GM19035 (cell line): ENCODE results near the gene RAMP1.

ENCODE experiments used
- ATAC-seq: cut with Tn5 transposase; IDR thresholded peaks from one replicate; pipeline ENCODE4 v1.9.1; 2021; ENCODE audit not compliant: unreplicated experiment

The RAMP1 gene

DNA sequence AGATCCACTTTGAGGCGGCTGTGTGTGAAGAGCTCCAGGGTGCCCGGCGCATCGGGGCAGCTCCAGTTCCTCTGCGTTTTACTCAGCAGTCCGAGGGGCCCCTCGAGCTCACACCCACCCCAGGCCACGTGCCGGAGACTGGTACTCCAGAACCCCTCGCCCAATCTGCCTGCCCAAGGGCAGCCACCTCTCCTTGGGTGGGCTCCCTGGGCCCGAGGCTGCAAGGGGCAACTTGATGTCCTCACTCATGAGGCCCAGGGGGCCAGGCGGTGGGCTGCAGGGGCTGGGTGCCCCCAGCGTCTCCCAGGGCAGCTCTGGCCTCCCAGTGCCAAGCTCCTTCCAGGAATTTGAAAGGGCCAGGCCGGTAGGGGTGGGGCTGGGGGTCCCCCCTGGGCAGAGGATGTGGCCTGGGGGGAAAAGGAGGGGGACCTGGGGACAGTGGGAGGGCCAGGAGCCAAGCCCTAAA is 16.7 kb downstream of the RAMP1 start:
- no peak for ATAC-seq

DNA sequence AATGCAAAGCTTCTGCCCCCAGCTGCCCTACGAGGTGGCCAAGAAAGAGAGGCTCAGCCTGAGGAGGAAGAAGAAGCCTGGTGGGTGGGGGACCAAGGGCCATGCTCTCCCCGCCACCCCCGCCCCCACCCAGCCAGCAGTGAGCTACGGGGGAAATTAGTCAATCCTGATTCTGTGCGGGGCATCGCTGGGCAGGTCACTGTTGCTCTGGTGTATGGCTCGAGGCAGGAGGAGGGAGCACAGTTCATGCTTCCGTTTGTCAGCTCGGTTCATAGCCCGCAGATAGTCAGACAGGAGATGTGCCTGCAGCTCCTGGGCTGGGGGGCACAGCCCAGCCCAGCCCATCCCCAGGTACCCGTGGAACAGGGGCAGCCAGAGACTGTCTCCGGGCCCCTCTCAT is 17.1 kb downstream of the RAMP1 start:
- ATAC-seq: no peak

DNA sequence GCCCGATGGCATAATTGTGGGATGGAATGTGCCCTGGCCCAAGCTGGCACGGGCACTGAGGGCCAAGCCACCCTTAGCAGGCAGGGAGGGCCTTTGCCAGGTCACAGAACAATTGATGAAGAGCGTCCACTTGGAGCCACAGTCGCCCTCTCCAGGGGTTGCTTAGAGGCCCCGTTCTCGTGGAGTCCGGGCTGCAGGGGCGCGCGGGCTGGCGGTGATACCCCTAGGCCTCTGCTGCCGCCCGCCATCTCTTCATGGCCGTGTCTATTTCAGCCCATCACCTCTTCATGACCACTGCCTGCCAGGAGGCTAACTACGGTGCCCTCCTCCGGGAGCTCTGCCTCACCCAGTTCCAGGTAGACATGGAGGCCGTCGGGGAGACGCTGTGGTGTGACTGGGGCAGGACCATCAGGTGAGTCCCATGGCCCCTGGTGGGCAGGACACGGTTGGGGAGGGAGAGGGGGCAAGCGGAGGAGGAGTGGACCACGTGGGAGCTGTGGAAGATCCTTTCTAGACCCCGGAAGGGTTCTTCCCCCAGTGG is 17.6 kb downstream of the RAMP1 start:
- ATAC-seq: no peak

DNA sequence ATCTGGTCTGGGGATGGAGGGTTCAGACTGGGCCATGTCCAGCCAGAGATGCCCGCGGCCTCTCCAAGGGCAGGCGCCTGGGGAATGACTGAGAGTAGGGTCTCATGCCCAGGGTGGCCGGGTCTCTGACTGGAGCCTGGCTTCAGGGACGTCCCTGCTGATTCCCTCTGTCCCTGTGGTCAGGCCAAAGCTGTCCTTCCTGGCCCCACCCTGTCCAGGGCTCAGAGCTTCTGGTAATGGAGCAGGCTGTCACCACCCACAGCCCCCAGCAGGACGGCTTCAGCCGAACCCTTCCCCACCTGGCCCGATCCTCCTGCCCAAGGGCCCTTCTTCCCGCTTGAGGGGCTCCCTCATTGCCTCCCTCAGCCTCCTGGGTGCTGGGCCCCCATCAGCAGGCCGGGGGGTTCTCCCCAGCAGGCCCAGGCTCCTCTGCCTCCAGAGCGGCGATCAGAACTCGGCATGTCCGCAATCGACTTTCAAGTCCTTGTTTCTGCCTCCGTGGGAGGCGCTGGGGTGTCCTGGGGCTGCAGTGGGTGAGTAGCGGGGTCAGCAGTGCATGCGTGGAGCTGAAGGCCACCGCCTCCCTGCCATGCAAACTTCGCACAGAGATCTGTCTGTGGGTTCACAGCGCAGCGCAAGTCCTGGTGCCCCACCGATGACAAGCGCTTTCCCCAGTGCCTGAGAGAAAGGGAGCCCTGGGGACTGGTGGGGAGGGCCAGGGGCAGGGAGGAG is 18.3 kb downstream of the RAMP1 start:
- ATAC-seq: no peak

DNA sequence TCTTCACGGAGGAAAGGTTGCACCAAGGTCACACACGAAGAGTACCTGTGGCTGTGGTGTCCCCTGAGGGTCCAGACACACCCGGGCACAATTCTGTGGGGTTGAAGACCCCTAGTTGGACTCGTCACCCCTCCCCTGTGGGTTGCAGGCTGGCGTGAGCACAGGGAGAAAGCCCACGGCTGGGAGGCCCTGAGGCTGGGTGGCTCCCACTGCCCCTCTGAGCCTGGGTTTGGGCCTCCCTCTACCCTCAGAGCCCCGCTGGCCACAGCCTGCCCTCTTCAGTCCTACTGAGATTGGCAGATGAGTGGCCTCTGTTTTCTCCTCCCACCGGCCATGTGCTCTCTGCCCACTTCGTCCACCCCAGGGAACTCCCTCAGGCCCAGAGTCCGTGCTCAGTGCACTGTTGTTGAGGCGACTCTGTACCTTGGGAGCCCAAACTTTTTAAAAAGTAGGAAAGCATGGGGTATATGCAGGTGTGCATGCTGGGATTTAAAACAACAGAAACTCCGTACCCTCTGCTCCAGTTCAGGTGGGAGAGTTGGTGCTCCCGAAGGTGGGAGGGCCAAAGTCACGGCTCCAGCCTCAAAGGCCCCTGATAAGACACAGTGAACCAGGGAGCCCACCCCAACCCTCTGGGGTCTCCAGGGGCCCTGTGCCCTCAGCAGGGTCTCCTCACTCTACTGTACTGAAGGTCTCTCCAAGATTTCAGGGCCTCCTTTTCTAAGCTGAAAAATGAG is 19.1 kb downstream of the RAMP1 start:
- no peak for ATAC-seq

DNA sequence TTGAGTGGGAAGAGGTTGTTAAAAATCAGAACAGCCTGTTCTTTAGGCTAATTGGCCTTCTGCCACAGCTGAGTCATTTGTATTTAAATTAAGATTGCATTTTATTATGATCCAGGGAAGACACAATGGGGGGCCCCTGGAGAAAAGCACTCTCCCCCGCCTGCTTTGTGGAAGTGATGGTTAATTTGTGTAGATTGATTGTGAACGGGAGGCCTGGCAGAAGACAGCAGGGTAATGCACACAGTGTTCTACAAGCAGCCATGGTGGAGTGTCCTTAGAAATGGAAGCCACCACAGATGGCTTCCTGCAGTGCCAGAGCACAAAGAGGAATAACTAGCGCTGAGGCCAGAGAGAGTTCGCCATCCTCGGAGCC is 19.6 kb downstream of the RAMP1 start:
- ATAC-seq: no peak

DNA sequence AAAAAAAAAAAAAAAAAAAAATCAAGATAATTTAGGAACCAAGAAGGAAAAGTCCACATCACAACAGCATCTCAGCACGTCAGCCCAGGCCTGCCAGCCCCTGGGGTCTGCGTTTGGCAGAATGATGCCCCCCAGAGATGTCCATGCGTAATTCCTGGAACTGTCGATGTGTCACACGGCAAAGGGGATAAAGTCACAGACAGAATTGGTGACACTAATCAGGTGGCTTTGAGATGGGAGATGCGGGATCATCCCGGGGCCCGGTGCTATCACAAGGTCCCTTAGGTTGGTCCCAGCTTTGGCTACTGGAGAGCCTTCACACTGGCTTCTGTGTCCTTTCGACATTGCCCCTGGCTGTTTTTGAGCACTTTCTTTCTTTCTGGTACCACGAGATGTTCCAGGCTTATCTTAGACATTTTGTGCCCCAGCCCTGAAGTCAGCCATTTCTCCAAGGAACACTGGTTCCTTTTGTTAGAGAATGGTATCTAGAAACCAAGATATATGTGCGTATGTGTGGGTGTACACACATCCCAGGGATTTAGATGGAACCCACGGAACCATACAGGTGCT is 20.7 kb downstream of the RAMP1 start:
- no peak for ATAC-seq

DNA sequence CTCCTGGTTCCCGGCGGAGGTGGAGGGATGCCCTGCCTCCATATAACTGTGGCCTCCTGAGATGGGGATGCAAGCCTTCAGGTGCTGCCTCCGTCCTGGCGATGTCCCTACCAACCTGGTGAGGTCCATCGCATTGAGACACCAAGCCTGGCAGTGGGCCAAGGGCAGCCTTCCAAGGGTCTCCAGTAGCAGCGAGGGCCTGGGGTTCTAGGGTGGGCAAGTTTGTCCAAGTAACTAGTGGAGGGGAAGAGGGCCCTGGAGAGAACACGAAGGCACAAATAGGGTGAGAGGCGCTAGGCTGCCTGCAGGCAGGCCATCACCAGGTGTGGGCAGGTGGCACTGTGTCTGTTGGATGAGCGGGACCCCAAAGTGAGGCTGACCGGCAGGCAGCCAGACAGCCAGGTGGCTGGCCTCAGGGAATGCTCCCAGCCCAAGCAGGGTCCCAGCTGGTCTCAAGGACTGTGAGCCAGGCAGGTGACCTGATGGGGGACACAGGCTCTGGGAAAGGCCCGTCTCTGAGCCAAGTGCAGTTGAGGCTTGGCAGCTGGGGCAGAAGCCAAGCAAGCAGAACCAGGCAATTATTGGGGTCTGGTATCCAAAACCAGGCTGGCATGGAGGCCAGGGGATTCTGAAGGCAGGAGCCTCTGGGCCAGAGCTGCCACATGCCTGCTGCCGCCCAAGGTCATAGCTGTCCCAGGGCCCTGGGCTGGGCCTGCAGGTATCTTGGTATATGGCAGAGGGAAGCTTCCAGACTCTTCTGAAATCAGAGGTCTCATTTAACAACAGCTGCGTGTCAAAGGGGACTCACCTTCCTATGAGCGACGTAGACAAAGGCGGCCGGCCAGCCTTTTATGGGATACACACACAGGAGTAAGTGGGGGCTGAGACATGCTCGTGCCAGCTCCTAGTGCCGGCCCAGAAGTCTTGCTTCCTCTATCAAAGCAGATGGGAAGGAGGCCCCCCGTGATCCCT is 23.4 kb downstream of the RAMP1 start:
- no peak for ATAC-seq

DNA sequence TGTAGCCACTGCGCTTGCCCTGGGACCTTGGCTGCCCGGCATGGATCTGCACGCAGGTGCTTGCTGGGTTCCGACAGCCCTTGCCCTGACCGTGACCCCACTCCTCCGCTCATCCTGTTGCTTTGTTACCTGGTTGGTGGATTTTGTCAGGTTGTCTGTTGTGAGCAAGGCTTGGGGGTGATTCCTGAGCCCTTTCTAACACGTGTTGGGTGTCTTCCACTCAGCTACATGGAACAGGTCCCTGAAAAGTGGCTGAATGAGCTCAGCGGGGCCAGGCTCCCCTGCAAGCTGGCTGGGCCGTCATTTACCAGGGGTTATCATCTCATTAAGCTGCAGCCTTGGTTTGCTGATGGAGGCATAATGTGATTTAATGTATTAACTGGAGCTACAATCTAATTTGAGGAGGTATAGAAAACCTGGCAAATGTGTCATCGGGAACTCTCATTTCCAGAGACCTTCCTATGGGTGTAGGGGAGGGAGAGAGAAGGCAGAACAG is 24.6 kb downstream of the RAMP1 start:
- ATAC-seq: no peak

DNA sequence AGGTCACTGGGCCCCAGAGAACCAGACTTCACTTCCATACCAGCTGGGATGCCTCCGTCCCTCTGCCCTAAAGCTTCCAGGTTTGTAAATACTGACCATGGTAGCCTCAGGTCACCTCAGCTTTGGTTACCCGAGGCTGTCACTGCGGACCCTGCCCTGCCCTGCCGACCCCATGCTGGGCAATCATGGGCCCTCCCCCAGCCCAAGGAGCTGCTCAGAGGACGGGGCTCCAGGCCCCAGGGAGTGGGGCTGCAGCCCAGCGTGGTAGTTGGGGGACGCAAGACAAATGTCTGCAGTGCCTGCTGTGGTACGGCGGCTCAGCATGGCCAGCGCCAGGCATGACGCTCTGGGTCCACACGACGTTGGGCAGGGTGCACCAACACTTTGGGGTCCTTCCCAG is 25.3 kb downstream of the RAMP1 start:
- ATAC-seq: no peak

DNA sequence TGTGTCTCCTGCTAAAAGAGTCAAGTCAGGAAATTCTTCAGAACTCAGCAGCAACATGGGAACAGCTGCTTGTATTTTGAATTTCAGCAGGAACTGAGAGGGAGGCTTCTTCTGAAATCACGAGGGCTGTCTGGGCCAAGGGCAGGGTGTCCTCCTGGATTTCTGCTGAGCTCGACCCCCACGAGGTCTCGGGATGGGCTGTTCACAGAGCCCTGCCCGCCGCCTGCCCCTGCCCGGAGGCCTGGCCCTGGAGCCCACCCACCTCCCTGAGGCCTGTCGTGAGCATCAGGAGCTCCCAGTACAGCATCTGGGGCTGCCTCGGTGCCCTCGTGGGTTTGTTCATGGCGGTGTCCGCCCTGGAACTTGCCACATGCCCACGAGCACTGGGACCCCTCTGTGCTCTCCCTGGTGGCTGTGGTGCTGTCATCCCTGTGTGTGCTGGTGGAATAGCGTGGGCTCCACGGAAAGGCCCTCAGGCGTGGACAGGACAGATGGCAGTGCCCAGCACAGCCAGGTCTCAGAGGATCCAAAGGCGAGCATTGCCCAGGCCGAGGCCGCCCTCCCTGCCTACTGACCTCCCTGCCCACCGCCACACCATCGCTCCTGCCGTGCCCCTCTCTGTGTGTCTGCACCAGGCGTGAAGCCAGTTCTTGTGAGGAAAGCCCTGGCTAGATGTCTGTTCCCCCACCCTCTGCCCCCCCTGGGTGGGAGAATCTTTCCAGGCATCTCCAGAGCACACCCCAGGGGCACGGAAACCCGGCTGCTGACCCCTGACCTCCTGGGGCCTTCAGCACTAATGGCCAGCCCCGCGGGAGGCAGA is 25.9 kb downstream of the RAMP1 start:
- ATAC-seq: no peak

DNA sequence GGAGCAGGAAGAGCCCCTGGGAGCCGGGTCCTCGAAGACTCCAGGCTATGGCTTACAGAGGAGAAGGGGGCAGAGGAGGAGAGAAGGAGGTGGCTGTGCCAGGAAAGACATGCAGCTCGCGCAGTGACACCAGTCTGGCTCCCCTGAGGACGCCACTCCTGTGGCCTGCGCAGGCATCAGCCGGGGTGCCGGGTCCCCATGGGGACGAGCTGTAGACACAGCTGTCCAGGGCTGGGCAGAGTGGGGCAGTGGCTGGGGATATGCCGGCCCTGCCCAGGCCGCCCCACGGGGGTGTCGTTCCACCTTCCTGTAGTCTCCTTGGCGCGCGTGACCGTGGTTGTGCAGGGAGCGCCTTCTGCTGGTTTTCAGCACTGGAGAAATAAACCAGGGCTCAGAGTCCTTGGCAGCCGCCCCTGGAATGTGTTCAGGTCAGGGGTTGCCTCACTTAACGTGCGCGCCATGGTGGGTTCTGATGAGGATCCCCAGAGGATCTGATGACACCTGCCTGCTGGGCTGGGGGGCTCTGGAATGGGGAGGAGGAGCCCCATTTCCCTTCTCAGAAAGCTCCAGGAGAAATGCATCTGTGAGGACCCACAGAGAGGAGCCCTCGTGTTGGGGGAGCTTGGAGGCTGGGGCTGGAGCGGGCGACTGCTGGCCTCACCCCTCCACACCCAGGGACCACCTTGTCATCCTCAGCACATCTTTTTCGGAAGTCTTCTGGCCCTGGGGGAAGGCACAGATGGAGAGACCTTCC is 26.7 kb downstream of the RAMP1 start:
- ATAC-seq: no peak

DNA sequence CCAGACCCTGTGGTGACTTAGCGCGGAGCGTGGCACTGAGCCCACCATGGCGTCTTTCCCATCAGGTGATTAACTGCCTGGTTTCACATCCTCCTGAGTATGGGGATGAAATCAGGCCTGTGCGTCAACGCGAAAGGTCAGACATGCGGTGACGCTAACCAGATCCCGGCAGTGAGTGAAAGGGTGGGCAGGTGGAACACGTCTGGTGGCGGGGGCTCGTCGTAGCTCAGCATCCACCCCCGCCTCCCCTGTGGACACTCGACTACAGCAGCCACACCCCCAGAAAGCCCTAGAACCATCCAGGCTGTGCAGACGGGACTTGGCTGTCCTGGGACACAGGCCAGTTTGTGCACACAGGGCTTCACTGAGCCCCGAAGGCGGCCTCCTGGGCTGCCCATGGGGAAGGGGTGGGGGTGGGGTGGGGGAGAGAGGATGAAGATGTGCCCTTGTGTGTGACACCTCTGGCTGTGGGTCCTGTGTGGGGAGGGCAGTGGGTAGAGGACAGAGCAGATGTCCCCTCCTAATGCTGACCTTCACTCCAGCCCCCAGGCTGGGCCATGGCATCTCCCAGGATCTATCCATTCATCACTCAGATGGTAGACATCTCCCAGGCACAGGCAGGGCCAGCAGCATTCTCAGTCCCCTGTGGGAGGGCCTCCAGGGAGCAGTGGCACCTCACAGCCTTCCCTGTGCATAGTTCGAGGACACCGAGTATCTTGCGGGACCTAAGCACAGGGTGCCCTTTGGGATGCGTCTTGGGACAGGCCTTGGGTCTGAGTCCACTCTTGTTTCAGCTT is 27.5 kb downstream of the RAMP1 start:
- ATAC-seq: no peak

DNA sequence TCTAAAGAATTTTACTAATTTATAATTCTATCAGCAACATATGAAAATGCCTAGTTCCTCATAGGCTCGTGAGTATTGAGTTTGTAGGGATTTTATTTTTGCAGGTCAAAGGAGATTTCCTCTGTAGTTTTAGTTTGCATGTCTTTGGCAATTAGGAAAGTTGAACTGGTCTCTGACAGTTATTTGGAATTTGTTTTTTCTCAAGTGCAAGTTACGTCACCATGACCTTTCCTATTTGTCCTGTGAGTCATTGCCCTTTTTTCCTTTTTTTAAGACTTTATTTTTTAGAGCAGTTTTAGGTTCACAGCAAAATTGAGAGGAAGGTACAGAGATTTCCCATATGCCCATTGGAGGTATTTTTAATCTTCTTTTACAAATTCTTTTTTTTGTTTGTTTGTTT is 29.0 kb downstream of the RAMP1 start:
- ATAC-seq: no peak

DNA sequence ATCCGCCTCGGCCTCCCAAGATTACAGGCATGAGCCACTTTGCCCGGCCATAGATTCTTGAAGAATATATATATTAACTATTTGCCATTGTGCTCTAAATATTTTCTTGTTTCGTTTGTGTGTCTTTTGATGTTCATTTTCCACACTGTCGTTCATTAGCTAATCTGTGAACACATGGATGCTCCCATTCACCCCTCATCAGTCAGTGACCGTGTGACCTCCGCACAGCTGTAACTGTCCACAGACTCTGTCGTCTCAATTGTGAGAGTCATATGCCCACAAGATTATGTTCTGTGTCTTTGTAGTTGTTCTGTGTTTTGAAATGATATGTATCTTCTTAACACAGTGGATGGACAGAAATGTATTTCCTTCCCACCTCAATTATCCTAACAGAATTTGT is 29.6 kb downstream of the RAMP1 start:
- no peak for ATAC-seq

DNA sequence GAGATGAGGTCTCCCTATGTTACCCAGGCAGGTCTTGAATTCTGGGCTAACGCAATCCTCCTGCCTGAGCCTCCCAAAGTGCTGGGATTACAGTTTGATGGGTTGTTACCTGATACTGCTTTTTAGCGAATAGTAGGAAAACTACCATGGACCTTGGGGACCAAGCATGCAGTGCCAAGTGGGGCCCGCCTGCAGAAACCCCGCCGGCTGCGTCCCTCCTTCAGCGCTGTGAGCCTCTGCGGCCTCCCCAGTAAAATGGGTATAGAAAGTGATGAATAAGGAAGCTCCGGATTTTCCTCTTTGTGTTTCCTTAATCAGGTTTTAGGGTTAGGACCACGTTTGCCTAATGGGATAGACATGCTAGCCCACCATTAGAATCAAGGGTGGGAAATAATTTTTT is 30.4 kb downstream of the RAMP1 start:
- no peak for ATAC-seq

DNA sequence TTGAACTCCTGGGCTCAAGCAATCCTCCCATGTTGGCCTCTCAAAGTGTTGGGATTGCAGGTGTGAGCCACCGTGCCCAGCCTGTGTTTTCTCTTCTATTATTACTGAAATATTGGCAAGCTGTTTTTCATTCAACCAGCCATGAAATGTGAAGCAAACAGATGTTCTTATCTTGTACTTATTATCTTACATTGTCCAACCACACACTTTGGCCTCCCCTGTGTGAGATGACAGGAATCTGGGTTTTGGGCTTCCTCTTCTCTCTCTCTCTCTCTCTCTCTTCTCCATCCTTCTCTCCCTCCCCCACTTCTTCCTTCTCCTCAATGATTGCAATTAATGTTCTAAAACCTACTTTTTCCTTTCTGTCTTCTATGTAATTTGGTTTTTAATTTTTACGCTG is 33.1 kb downstream of the RAMP1 start:
- ATAC-seq: no peak

DNA sequence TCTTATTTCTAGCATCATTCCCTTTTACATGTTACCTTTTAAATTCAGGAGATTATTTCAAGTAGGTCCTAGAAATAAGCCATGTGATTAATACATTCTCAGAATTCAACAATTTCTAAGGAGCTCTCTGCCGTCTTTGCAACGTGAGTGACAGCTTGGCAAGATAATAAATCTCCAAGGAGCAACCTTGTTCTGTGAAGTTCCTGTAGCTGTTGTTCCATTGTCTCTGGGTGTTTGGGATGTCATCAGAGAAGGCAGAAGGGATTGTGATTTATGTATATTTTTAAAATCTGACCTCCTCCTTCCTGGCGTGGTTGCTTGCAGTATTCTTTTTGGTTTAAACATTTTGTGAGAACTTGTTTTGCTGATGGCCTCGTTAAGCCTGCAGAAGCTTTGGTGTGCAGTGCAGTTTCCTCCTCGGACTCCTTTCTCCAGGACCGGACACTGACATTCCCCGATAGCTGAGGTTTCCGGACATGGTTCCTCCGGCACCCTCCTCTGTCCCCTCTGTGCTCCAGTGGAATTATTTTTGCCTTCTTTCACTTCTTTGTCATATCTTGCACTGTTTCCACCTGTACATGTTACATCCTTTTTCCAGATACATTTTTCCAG is 33.7 kb downstream of the RAMP1 start:
- no peak for ATAC-seq
